IMR-90 (cell line): ENCODE results near the gene LIN7C. TPM values are rescaled to one million over a fixed set of nuclear protein-coding genes. Genes with fewer than 3 reads are reported as not detected.

ENCODE experiments used
- ATAC-seq: fragments of 200-7000 bp; cut with Tn5 transposase; 2 replicates; pipeline ENCODE4 v1.9.1; 2020; ENCODE audit warnings: low read depth, mild to moderate bottlenecking, moderate library complexity
- BruUV-seq: library from RNA; stranded (reverse); fragments of 400-500 nt; replicated peaks from 2 replicates; lab custom pipeline; 2021; lab: Mats Ljungman, UMichigan
- CTCF ChIA-PET: fragments of 300-600 bp; formaldehyde crosslinking; extraction: SDS; loops from one replicate; lab custom pipeline; 2021; ENCODE audit warnings: antibody characterized with exemption; lab: Yijun Ruan, JAX
- POLR2A ChIA-PET: fragments of 300-600 bp; sonication (Branson Sonifier 250); formaldehyde crosslinking; loops from one replicate; lab custom pipeline; 2022; ENCODE audit warnings: antibody characterized with exemption; ENCODE audit not compliant: unreplicated experiment; lab: Charles Lee
- DNase-seq: peaks from one replicate; pipeline ENCODE4 v3.0.0; 2013
- H2AFZ ChIP-seq: replicated peaks from 2 replicates; pipeline ENCODE3; 2013; ENCODE audit warnings: low read length, mild to moderate bottlenecking; ENCODE audit not compliant: poor library complexity
- H2AK5ac ChIP-seq: 2 replicates; pipeline ENCODE4 v1.6.1; 2013; ENCODE audit warnings: low read depth, low read length, inconsistent platforms
- H2AK9ac ChIP-seq: replicated peaks from 2 replicates; pipeline ENCODE3; 2013; ENCODE audit warnings: mild to moderate bottlenecking, low read depth, low read length, moderate library complexity; ENCODE audit not compliant: poor library complexity
- H2BK120ac ChIP-seq: 2 replicates; pipeline ENCODE4 v1.6.1; 2013; ENCODE audit warnings: low read depth, low read length, inconsistent platforms
- H2BK15ac ChIP-seq: 3 replicates; pipeline ENCODE4 v1.6.1; 2013; ENCODE audit warnings: low read depth, low read length, inconsistent platforms
- H2BK20ac ChIP-seq: 2 replicates; pipeline ENCODE4 v1.6.1; 2013; ENCODE audit warnings: low read depth, mild to moderate bottlenecking, inconsistent platforms, low read length, moderate library complexity
- H2BK5ac ChIP-seq: 2 replicates; pipeline ENCODE4 v1.6.1; 2013; ENCODE audit warnings: mild to moderate bottlenecking, low read depth, low read length, inconsistent platforms; ENCODE audit not compliant: poor library complexity, severe bottlenecking
- H3K14ac ChIP-seq: replicated peaks from 2 replicates; pipeline ENCODE4 v1.6.1; 2013; ENCODE audit warnings: low read depth, low read length, inconsistent platforms
- H3K18ac ChIP-seq: 2 replicates; pipeline ENCODE4 v1.6.1; 2013; ENCODE audit warnings: low read depth, low read length, control low read depth
- H3K23ac ChIP-seq: 2 replicates; pipeline ENCODE4 v1.6.1; 2013; ENCODE audit warnings: low read depth, low read length, inconsistent platforms
- H3K27ac ChIP-seq: 2 replicates; pipeline ENCODE4 v1.5.1; 2013; ENCODE audit warnings: mild to moderate bottlenecking, control low read depth, low read length; ENCODE audit not compliant: insufficient read depth
- H3K27me3 ChIP-seq: 2 replicates; pipeline ENCODE4 v1.6.1; 2013; ENCODE audit warnings: low read length; ENCODE audit not compliant: control insufficient read depth, insufficient read depth
- H3K36me3 ChIP-seq: 2 replicates; pipeline ENCODE4 v1.6.1; 2013; ENCODE audit warnings: low read length, mixed read lengths; ENCODE audit not compliant: control insufficient read depth, insufficient read depth
- H3K4ac ChIP-seq: 2 replicates; pipeline ENCODE4 v1.6.1; 2013; ENCODE audit warnings: low read depth, low read length, inconsistent platforms
- H3K4me1 ChIP-seq: 2 replicates; pipeline ENCODE4 v1.6.1; 2013; ENCODE audit warnings: low read length, mixed read lengths; ENCODE audit not compliant: control insufficient read depth, insufficient read depth
- H3K4me2 ChIP-seq: 2 replicates; pipeline ENCODE4 v1.6.1; 2013; ENCODE audit warnings: low read depth, mild to moderate bottlenecking, control low read depth, low read length, moderate library complexity
- H3K4me3 ChIP-seq: 2 replicates; pipeline ENCODE4 v1.5.1; 2013; ENCODE audit warnings: low read depth, mild to moderate bottlenecking, control low read depth, low read length, moderate library complexity; ENCODE audit not compliant: insufficient read depth
- H3K56ac ChIP-seq: 2 replicates; pipeline ENCODE4 v1.6.1; 2013; ENCODE audit warnings: low read length, inconsistent platforms; ENCODE audit not compliant: insufficient read depth; ENCODE audit errors: extremely low read depth
- H3K79me1 ChIP-seq, 2 experiments: 2 replicates each; pipeline ENCODE4 v1.6.1; 2013; ENCODE audit warnings: low read length in 2 of 2, inconsistent platforms in 1 of 2, low read depth in 1 of 2
- H3K9ac ChIP-seq: 2 replicates; pipeline ENCODE4 v1.6.1; 2013; ENCODE audit warnings: low read depth, low read length, control low read depth
- H3K9me1 ChIP-seq: 2 replicates; pipeline ENCODE4 v1.6.1; 2013; ENCODE audit warnings: low read length, inconsistent platforms; ENCODE audit not compliant: insufficient read depth
- H3K9me3 ChIP-seq: 2 replicates; pipeline ENCODE4 v1.6.1; 2013; ENCODE audit warnings: low read length; ENCODE audit not compliant: control insufficient read depth, insufficient read depth
- H4K20me1 ChIP-seq: 2 replicates; pipeline ENCODE4 v1.6.1; 2013; ENCODE audit warnings: low read length, inconsistent platforms; ENCODE audit not compliant: insufficient read depth
- H4K5ac ChIP-seq: 2 replicates; pipeline ENCODE4 v1.6.1; 2013; ENCODE audit warnings: mild to moderate bottlenecking, low read depth, low read length, control low read depth
- H4K8ac ChIP-seq, 2 experiments: 2 replicates each; pipeline ENCODE4 v1.6.1; 2013; ENCODE audit warnings: low read depth in 2 of 2, low read length in 2 of 2, control low read depth in 1 of 2, inconsistent platforms in 1 of 2
- H4K91ac ChIP-seq: 2 replicates; pipeline ENCODE4 v1.6.1; 2013; ENCODE audit warnings: low read depth, low read length, inconsistent platforms; ENCODE audit not compliant: insufficient read depth
- BHLHE40 ChIP-seq: fragments of 150-350 bp; IDR thresholded peaks from 2 replicates; pipeline ENCODE4 v1.6.1; 2016; ENCODE audit warnings: mild to moderate bottlenecking, low read depth, low read length
- CEBPB ChIP-seq: IDR thresholded peaks from 2 replicates; pipeline ENCODE4 v1.6.1; 2012; ENCODE audit warnings: low read depth, low read length, improper control_type of control experiment
- CHD1 ChIP-seq: IDR thresholded peaks from 2 replicates; pipeline ENCODE4 v1.6.1; 2012; ENCODE audit warnings: low read depth, low read length, improper control_type of control experiment
- FOS ChIP-seq: fragments of 150-350 bp; IDR thresholded peaks from 2 replicates; pipeline ENCODE4 v1.6.1; 2016; ENCODE audit warnings: low read depth, low read length
- MAFK ChIP-seq: IDR thresholded peaks from 2 replicates; pipeline ENCODE4 v1.6.1; 2012; ENCODE audit warnings: low read depth, low read length, improper control_type of control experiment
- MAZ ChIP-seq: IDR thresholded peaks from 2 replicates; pipeline ENCODE4 v1.6.1; 2012; ENCODE audit warnings: low read depth, mild to moderate bottlenecking, low read length, improper control_type of control experiment, moderate library complexity, borderline replicate concordance
- MXI1 ChIP-seq: IDR thresholded peaks from 2 replicates; pipeline ENCODE4 v1.6.1; 2012; ENCODE audit warnings: low read depth, mild to moderate bottlenecking, low read length, moderate library complexity, borderline replicate concordance
- NFE2L2 ChIP-seq: fragments of 150-350 bp; IDR thresholded peaks from 2 replicates; pipeline ENCODE4 v1.6.1; 2016; ENCODE audit warnings: low read depth, mild to moderate bottlenecking, low read length
- POLR2A ChIP-seq: IDR thresholded peaks from 2 replicates; pipeline ENCODE4 v1.6.1; 2012; ENCODE audit warnings: mild to moderate bottlenecking, low read depth, low read length
- RAD21 ChIP-seq: IDR thresholded peaks from 2 replicates; pipeline ENCODE4 v1.6.1; 2012; ENCODE audit warnings: low read length, improper control_type of control experiment
- RCOR1 ChIP-seq: IDR thresholded peaks from 2 replicates; pipeline ENCODE4 v1.6.1; 2012; ENCODE audit warnings: mild to moderate bottlenecking, low read length, improper control_type of control experiment; ENCODE audit not compliant: insufficient replicate concordance
- RFX5 ChIP-seq: IDR thresholded peaks from 2 replicates; pipeline ENCODE4 v1.8.0; 2012; ENCODE audit warnings: low read depth, mild to moderate bottlenecking, low read length, moderate library complexity
- SMC3 ChIP-seq: fragments of 150-350 bp; IDR thresholded peaks from 2 replicates; pipeline ENCODE4 v1.6.1; 2016; ENCODE audit warnings: low read depth, mild to moderate bottlenecking, antibody characterized with exemption, low read length, moderate library complexity
- WGBS, 2 experiments: methylation state at CpG; one replicate each; pipeline versions ENCODE4 v1.1.5 to v1.1.7; 2013; ENCODE audit warnings: missing lambda C conversion rate in 2 of 2; ENCODE audit not compliant: insufficient read length in 1 of 2; ENCODE audit errors: extremely low coverage in 2 of 2; 5-methylcytosine and 5-hydroxymethylcytosine counted together
- dilution Hi-C: fragments of 300-500 bp; cut with HindIII; formaldehyde crosslinking; loops from one replicate; pipeline ENCODE4 v1.14.3; 2018; ENCODE audit warnings: low sequenced_read_pairs; ENCODE audit not compliant: unreplicated experiment
- in situ Hi-C: fragments of 300-500 bp; cut with MboI; formaldehyde crosslinking; loops from 3 replicates; pipeline ENCODE4 v1.14.3; 2019; ENCODE audit warnings: low sequenced_read_pairs, inconsistent platforms, mixed read lengths
- intact Hi-C: fragments of 100-400 bp; cut with micrococcal nuclease; formaldehyde crosslinking; loops from 2 replicates; pipeline ENCODE4 v1.10.0; 2022
- polyA plus RNA-seq, 3 experiments: library from polyadenylated mRNA; depleted of rRNA; stranded (reverse); fragments of >200 nt; gene quantifications; 2 replicates each; pipeline ENCODE4 v1.2.3, GENCODE V29; 2012; ENCODE audit warnings: low replicate concordance in 1 of 3
- total RNA-seq: library from RNA; depleted of rRNA; stranded (reverse); fragments of >200 nt; gene quantifications from 2 replicates; pipeline ENCODE4 v1.2.3, GENCODE V29; 2012
- TF ChIP-seq, protein P1 (sequence below): fragments of 150-350 bp; IDR thresholded peaks from 2 replicates; pipeline ENCODE4 v1.6.1; 2016; ENCODE audit warnings: low read depth, mild to moderate bottlenecking, low read length, moderate library complexity, borderline replicate concordance
- TF ChIP-seq, protein P2 (sequence below): fragments of 150-350 bp; IDR thresholded peaks from 2 replicates; pipeline ENCODE4 v1.6.1; 2017; ENCODE audit warnings: mild to moderate bottlenecking, antibody characterized with exemption, low read length, low read depth
- TF ChIP-seq, protein P3 (sequence below): conservative IDR thresholded peaks from 2 replicates; pipeline ENCODE4 v1.5.1; 2012; ENCODE audit warnings: mild to moderate bottlenecking, low read depth, low read length, improper control_type of control experiment

LIN7C gene
- total and polyA plus RNA-seq, 2 of the 4 experiments (the other 2 are of a cell fraction), result 12.2 to 25.5 TPM

DNA sequence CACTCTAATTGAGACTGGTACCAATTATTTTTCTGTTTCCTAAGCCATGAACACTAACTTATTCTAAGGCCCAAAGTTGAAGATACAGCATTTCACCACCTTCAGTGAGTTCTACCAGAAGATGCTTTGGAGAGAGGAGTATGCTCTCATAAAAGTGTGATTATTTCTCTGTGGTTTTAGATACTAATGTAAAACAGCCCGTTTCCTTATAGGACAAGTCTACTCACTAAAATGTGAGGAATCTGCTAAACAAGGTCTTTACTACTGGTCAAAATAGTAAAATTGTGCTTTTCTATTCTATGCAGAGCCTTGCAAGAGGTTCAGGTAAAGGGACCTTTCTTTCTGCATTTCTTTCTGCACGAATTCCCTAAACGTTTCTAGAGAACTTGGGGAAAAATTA, 36.4 kb downstream of the LIN7C start:
- no peaks in the 10 kb centered on the region for H3K36me3 ChIP-seq
- peaks cover 7% of the 10 kb centered on the region for H3K4me1 ChIP-seq
- ATAC-seq, result no peak
- H3K18ac ChIP-seq, result no peak overlapping the region
- intact Hi-C loops (loop anchor here (5.0 kb wide), 3 partner anchors 73 to 173 kb away; partner anchors contain the start of gene CCDC34), dilution Hi-C loops (no loop called here), in situ Hi-C loops (no loop called here)
- no peak overlapping the region for H2BK5ac ChIP-seq
- ChIA-PET CTCF (no interaction called here), POLR2A (no interaction called here)
- no peak overlapping the region for H3K9ac ChIP-seq
- H3K23ac ChIP-seq, result no peak overlapping the region
- H2BK20ac ChIP-seq, result no peak overlapping the region
- no peak for DNase-seq
- no peak overlapping the region for H2AFZ ChIP-seq
- no peak overlapping the region for H3K4ac ChIP-seq
- no peak overlapping the region for H4K5ac ChIP-seq
- no peak overlapping the region for H4K8ac ChIP-seq
- no peak overlapping the region for H2BK120ac ChIP-seq
- H3K9me3 ChIP-seq, result no peaks in the 10 kb centered on the region
- no peaks in the 10 kb centered on the region for H3K9me1 ChIP-seq
- H3K14ac ChIP-seq, result no peak overlapping the region
- H4K91ac ChIP-seq, result no peak overlapping the region
- H2AK5ac ChIP-seq, result no peak overlapping the region
- no TSS peak for BruUV-seq
- no peak overlapping the region for H3K4me3 ChIP-seq
- H2AK9ac ChIP-seq, result no peak overlapping the region
- H2BK15ac ChIP-seq, result no peak overlapping the region
- 0 out of 2 replicates have a peak overlapping the region, but pooled peaks have one; percentile 12 for H3K4me2 ChIP-seq
- H3K27me3 ChIP-seq, result no peaks in the 10 kb centered on the region
- no peak overlapping the region for H3K27ac ChIP-seq
- peaks cover 18 to 20% of the 10 kb centered on the region in 2 experiments; a peak in 3 of 4 replicates for H3K79me1 ChIP-seq
- TF ChIP-seq NFE2L2 (no peak), CHD1 (no peak), RCOR1 (no peak), FOS (no peak), MAZ (no peak), CEBPB (no peak), MXI1 (no peak), SMC3 (no peak), POLR2A (no peak), RFX5 (no peak), MAFK (no peak), RAD21 (no peak), BHLHE40 (no peak)
- TF ChIP-seq, protein P1, sequence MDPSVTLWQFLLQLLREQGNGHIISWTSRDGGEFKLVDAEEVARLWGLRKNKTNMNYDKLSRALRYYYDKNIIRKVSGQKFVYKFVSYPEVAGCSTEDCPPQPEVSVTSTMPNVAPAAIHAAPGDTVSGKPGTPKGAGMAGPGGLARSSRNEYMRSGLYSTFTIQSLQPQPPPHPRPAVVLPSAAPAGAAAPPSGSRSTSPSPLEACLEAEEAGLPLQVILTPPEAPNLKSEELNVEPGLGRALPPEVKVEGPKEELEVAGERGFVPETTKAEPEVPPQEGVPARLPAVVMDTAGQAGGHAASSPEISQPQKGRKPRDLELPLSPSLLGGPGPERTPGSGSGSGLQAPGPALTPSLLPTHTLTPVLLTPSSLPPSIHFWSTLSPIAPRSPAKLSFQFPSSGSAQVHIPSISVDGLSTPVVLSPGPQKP, result no peak
- TF ChIP-seq, protein P2, sequence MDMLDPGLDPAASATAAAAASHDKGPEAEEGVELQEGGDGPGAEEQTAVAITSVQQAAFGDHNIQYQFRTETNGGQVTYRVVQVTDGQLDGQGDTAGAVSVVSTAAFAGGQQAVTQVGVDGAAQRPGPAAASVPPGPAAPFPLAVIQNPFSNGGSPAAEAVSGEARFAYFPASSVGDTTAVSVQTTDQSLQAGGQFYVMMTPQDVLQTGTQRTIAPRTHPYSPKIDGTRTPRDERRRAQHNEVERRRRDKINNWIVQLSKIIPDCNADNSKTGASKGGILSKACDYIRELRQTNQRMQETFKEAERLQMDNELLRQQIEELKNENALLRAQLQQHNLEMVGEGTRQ, result no peak
- TF ChIP-seq, protein P3, sequence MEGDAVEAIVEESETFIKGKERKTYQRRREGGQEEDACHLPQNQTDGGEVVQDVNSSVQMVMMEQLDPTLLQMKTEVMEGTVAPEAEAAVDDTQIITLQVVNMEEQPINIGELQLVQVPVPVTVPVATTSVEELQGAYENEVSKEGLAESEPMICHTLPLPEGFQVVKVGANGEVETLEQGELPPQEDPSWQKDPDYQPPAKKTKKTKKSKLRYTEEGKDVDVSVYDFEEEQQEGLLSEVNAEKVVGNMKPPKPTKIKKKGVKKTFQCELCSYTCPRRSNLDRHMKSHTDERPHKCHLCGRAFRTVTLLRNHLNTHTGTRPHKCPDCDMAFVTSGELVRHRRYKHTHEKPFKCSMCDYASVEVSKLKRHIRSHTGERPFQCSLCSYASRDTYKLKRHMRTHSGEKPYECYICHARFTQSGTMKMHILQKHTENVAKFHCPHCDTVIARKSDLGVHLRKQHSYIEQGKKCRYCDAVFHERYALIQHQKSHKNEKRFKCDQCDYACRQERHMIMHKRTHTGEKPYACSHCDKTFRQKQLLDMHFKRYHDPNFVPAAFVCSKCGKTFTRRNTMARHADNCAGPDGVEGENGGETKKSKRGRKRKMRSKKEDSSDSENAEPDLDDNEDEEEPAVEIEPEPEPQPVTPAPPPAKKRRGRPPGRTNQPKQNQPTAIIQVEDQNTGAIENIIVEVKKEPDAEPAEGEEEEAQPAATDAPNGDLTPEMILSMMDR, result no peak
- no peak overlapping the region for H3K56ac ChIP-seq
- no CpG with 5 or more reads among the region's 3 CpGs for WGBS, 2 experiments
- H4K20me1 ChIP-seq, result no peaks in the 10 kb centered on the region
